HCT116 (cell line): Measurements from ENCODE around the gene ACKR4.
"Not testable (repeated sequence)": the region's sequence is repeated elsewhere in the genome, so short reads cannot be mapped to it uniquely, and the experiment has no call there.

Experiments used
- CEBPB ChIP-seq: IDR thresholded peaks from 2 replicates; pipeline ENCODE4 v1.6.1; 2012; ENCODE audit warnings: low read depth
- CTCF ChIP-seq, 3 experiments: fragments of 200-600 bp in 1 of 3; sonication (generic) in 1 of 3; IDR thresholded peaks in 2 of 3; conservative IDR thresholded peaks in 1 of 3; 2 replicates each; pipeline ENCODE4 v1.5.1; 2012 to 2017; ENCODE audit warnings: low read depth in 2 of 3, low read length in 2 of 3, antibody characterized with exemption in 1 of 3, borderline replicate concordance in 1 of 3, control low read depth in 1 of 3, mild to moderate bottlenecking in 1 of 3, mixed read lengths in 1 of 3, mixed run types in 1 of 3, moderate library complexity in 1 of 3; ENCODE audit not compliant: insufficient read depth in 1 of 3
- EZH2 ChIP-seq: fragments of 200-600 bp; sonication (generic); IDR thresholded peaks from 2 replicates; pipeline ENCODE4 v1.6.1; 2017; ENCODE audit warnings: antibody characterized with exemption, mixed run types
- MAX ChIP-seq: IDR thresholded peaks from 2 replicates; pipeline ENCODE4 v1.6.1; 2012
- POLR2A ChIP-seq: IDR thresholded peaks from 2 replicates; pipeline ENCODE4 v1.7.0; 2011; ENCODE audit warnings: borderline replicate concordance; ENCODE audit not compliant: insufficient read depth, insufficient read length; ENCODE audit errors: extremely low read depth
- POLR2AphosphoS5 ChIP-seq: IDR thresholded peaks from 2 replicates; pipeline ENCODE4 v1.6.1; 2011; ENCODE audit warnings: mild to moderate bottlenecking, low read depth, low read length, moderate library complexity
- YY1 ChIP-seq: IDR thresholded peaks from 2 replicates; pipeline ENCODE4 v1.6.1; 2011; ENCODE audit warnings: low read length, low read depth, moderate library complexity, mild to moderate bottlenecking; ENCODE audit not compliant: insufficient replicate concordance; ENCODE audit errors: extremely low read depth
- ZBTB33 ChIP-seq: IDR thresholded peaks from 2 replicates; pipeline ENCODE4 v1.6.1; 2011; ENCODE audit warnings: mild to moderate bottlenecking, low read length, moderate library complexity; ENCODE audit not compliant: insufficient replicate concordance; ENCODE audit errors: extremely low read depth
- ZNF274 ChIP-seq: fragments of 200-500 bp; sonication (Bioruptor generic); IDR thresholded peaks from 2 replicates; pipeline ENCODE4 v1.6.1; 2014; ENCODE audit warnings: mild to moderate bottlenecking, low read depth, low read length, inconsistent platforms

- TF ChIP-seq CTCF (IDR thresholded peaks at IDR 0.05 in 2 of 3, conservative IDR thresholded peaks at IDR 0.05 in 1 of 3; ENCODE audit: borderline replicate concordance in 1 of 3, insufficient read depth in 1 of 3, low read depth in 2 of 3, low read length in 2 of 3); POLR2A; ZBTB33; MAX; POLR2AphosphoS5; CEBPB; YY1; ZNF274; EZH2: not testable (repeated sequence)
Observed at GRCh38 chr3:132606620-132607019, 9.6 kb downstream of the ACKR4 start.
